B cell (primary cell): ENCODE data around the gene PRLH.

Experiments used
- CTCF ChIP-seq: fragments of 200-600 bp; IDR thresholded peaks from one replicate; pipeline ENCODE4 v1.8.0; 2022; ENCODE audit warnings: antibody characterized with exemption, mild to moderate bottlenecking
- EZH2 ChIP-seq: IDR thresholded peaks from 2 replicates; pipeline ENCODE4 v1.6.1; 2012; ENCODE audit warnings: borderline replicate concordance, low read depth, mild to moderate bottlenecking, moderate library complexity, low read length; ENCODE audit not compliant: insufficient read depth, poor library complexity, severe bottlenecking

GRCh38 chr2:237612527-237613357 is 46.4 kb downstream of the PRLH start:
- TF ChIP-seq CTCF (no peak), EZH2 (no peak)
